HG03280 (cell line): ENCODE data around the gene SLC12A5.

Experiments
- ATAC-seq: cut with Tn5 transposase; IDR thresholded peaks from one replicate; pipeline ENCODE4 v1.9.1; 2021; ENCODE audit warnings: mild to moderate bottlenecking, moderate library complexity; ENCODE audit not compliant: unreplicated experiment

SLC12A5 gene

GRCh38 chr20:46051556-46052308 is 22.7 kb downstream of the SLC12A5 start:
- no peak for ATAC-seq

DNA sequence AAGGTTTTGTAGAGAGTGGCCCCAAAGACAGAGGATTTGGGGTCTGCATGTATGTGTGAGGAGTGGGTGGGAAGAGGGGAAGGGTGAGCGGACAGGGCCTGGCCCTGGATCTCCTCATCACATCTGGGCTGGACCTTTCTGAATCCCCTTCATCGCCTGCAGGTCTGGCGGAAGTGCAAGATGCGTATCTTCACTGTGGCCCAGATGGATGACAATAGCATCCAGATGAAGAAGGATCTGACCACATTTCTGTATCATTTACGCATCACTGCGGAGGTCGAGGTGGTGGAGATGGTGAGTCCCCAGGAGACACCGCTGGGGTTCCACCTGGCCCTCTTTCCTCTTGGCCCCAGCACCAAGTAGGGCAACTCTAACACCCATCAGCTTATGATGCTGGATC is 24.4 kb downstream of the SLC12A5 start:
- ATAC-seq = no peak

DNA sequence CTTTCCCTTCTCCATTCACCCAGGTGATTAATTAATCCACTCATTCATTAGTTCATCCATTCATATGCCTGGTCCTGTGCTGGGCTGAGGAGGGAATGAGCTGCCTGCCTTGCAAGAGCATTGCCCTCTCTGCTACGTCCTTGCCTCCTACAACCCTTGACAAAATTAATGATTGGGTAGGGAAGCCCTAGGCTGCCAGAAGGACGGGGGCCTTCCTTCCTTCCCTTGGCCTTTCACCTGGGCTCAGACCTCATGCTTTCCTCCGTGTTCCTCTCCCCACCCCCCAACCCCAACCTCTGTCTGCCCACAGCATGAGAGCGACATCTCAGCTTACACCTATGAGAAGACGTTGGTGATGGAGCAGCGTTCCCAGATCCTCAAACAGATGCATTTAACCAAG is 25.6 kb downstream of the SLC12A5 start:
- no peak for ATAC-seq

GRCh38 chr20:46055269-46055668 is 26.3 kb downstream of the SLC12A5 start:
- ATAC-seq = no peak

- no peak for ATAC-seq
These were observed 27.2 kb downstream of the SLC12A5 start for GRCh38 chr20:46056027-46056833.

DNA sequence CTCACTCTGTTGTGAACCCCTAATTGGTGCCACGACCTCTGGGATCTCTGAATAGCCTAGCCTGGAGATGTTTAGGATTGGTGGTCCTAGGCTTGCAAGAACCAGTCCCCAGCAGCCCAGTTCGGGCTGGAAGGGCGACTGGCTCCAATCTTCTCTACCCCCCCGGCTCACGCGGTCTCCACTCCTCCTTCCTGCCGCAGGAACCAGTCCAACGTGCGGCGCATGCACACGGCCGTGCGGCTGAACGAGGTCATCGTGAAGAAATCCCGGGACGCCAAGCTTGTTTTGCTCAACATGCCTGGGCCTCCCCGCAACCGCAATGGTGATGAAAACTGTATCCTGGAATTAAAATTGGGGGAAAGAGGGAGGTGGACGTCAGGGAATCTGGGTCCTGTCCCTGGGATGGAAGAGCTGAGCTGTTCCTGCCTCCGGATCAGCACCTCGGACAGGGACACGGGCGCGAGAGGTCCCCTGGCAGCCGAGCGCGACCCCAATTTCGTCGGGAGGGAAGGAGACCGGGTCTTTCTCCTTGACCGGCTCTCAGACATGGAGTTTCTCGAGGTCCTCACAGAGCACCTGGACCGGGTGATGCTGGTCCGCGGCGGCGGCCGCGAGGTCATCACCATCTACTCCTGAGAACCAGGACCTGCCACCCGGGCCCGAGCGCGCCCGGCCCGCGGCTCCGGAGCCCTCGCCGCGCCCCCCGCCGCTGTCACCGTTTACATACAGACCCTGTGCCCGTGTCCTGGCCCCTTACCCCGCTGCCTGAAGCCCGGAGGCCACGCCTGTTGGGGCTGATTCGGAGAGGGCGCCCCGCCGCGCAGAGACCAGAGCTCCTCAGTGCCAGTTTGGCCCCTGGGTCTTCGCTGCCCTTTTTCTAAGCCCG is 28.2 kb downstream of the SLC12A5 start:
- ATAC-seq = no peak

DNA sequence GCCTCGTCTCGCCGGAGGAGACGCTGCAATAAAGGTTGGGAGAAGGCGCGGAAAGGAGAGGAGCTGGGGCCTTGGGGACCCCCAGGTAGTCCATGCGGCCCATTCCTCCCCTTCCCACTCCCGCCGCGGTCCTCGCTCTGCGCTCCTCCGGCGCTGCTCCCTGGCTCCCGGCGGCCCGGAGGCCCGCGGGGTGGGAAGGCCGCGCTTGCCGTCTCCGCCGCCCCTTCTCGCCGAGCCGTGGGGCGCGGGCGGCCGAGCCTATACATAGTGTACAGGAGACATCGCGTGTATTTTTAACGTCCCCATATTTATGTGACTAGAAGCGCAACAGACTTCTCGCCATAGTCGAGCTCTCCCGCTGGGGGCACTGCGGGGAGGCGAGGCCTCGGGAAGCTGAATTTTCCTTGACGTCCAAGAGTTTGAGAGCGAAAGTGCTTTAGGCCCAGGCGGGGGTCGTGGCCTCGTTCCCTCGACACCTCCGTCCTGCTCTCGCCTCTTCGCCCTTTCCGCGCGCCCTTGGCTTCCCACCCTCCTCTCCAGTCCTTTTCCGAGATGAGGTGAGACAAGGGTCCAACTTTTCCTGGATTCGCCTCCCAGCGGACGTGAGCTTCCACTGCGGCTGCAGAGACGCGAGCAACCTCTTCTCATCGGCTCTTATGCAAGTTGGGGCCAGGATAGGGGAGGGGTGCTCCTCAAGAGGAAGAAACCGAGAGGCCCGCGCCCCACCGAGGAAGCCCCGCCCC is 29.0 kb downstream of the SLC12A5 start:
- ATAC-seq = no peak

DNA sequence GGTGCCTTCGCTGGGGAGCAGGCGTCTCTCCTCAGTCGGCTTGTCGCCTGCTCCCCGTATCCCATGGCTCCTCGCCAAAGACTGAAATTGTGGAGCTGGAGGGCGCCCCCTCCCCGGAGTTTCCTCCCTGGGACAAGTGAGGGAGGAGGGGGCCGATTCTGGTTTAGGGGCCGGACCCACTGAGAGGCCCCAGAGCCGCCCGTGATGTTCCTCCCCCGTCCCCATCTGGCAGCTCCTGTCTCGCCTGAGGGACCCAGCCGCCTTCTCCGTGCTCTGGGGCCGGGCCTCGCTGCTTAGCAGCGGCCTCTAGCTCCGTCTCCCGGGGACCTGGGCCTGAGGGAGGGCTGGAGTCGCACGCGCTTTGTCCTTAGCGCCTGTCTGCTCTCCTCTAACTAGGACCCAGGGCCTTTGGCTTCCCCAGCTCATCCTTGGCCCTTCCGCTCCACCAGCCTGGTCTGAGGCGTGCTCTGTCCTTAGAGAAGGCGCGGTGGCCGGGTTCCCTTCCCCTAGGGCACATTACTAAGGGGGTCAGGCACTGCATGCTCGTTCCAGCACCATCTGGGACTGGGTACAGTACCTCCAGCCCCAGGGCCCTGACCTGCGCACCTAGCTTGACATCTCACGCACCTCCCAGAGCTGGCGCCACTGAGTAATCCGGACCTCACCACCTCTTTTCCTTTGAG is 29.7 kb downstream of the SLC12A5 start:
- no peak for ATAC-seq

- no peak for ATAC-seq
These were observed 31.4 kb downstream of the SLC12A5 start for GRCh38 chr20:46060301-46060881.

DNA sequence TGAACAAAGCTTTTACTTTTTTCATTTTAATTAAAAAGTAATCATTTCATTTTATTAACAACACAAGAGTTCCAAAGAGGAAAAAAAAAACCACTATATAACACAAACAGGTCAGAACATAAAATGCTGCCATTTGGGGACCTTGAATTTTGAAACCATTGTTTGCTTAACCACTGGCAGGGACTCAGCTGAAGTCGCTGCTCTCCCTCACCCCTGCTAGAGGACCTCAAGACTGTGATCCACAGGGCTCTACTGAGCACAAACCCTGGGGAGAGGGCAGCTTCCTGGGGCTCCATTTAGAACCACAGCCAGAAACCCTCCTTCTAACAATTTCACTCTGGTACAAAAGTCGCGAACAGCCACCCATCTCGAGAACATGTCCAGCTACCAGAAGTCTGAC is 32.0 kb downstream of the SLC12A5 start:
- ATAC-seq = no peak

DNA sequence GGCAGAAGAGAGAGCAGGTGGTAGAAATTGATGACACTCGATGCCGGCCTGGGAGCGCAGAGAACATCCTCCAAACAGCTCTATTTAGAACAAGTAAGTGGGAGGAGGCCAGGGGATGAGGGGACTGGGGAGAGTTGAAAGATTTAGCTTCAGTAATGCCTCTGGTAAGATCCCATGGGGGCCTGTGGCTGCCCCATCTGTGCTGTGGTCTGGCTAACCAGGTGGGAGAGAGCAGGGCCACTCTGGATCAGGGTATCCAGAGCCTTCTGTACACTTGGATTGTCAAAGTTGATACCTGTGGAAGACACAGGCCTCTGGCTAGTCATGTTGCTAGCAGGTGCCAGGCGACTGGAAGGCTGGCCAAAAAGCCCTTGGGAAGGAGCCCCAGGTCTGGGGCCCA is 33.1 kb downstream of the SLC12A5 start:
- ATAC-seq = no peak

DNA sequence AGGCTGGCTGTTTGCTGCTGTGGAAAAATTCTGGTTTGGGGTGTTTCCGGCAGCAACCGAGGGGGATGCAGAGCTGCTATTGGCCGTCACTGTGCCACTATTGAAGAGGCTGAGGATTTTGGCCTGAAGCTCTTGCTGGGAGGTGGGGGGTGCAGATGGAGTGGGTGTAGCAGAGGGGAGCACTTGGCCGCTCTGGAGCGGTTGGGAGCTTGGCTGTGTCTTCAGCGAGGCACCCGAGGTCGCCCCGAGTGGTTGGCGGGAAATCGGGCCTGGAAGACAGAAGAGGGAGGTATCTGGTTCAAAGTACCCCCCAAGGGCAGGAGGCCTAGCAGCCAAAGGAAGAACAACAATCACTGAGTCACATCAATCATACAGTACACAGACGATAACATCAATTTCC is 33.6 kb downstream of the SLC12A5 start:
- ATAC-seq = no peak

GRCh38 chr20:46063151-46063550 is 34.1 kb downstream of the SLC12A5 start:
- no peak for ATAC-seq

DNA sequence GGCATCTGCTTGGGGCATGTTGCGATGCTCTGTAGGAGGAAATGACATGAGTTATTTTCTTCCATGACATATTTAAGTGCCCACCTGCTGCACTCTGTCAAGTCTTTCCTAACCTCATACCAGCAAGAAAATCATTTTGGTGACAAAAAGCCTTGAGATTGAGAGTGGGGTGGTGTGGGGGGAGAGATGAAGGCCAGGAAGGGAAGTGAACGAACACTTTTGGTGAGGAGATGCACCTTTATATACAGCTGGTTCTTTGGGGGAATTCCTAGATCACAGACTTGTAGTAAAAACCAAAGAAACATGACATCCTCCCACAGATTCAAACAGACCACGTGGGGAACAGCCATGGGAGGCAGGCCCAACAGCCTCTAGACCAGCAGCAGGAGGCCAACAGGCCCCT is 34.6 kb downstream of the SLC12A5 start:
- no peak for ATAC-seq

- no peak for ATAC-seq
These were observed 36.0 kb downstream of the SLC12A5 start for GRCh38 chr20:46065006-46065405.

GRCh38 chr20:46065691-46066090 is 36.7 kb downstream of the SLC12A5 start:
- no peak for ATAC-seq

DNA sequence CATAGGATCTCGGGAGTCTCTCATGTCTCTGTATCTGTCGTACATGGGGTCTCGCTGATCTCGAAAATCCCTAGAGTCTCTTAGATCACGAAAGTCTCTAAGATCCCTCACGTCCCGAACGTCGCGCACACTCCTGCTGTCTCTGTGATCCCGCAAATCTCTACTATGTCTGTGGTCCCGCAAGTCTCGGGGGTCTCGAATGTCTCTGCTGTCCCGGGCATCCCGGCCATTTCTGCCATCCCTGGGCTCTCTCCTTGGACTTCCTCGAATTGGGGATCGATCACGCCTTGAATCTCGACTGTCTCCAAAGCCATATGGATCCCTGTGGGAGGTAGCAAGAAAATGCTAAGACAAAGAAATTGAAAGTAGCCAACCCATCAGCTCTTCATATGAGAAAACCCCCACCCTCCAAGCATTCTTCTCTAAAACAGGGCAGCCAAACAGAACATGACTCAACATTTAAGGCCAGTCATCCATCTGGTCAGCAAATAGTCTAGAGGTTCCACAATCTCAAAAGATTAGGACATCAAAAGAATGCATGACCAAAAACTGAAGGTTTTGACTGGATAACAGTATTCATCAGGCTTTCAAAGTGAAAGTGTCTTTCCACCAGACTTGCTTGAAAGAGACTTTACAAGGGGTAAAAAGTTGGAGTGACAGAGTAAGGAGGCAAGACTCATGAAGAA is 41.3 kb downstream of the SLC12A5 start:
- no peak for ATAC-seq

DNA sequence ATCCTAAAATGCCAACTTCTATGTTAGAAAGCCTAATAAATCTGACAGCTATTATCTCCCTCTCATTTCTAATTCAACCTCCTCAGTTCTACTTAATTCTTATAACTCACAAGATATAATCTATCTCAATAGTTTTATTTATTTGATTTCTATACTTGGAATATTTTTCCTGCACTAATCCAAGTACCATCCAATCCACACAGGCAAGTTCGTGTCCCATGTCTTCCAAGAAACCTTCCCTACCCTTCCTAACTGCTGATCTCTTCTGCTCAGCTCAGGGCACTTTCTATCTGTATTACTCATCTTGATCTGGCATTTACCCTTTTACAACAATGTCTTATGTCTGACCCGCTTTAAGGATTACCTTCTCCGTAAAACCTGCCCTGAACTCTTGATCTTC is 42.6 kb downstream of the SLC12A5 start:
- ATAC-seq = no peak

DNA sequence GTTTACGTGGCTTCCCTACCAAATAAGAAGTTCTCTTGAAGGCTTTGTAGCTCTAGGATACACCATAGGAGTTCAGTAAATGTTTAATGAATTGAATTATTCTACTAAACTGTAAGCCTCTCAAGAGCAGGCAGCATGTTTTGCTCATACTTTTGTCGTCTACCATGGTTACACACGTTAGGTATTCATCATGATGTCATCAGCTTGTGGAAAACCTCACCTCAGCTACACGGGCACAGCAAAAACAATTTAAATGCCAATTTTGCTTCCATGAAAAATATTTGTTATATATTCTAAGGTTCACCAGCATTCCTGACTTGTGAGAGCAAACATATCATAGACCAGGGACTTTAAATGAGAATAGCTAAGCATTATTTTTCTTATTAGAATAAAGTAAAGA is 44.0 kb downstream of the SLC12A5 start:
- no peak for ATAC-seq
